WTC11 (cell line): ENCODE results near the gene TRMT11. TPM values are rescaled to one million over a fixed set of nuclear protein-coding genes. Genes with fewer than 3 reads are reported as not detected.

Experiments
- ATAC-seq: fragments of 200-7000 bp; cut with Tn5 transposase; 2 replicates; pipeline ENCODE4 v1.10.0; 2021; ENCODE audit warnings: mild to moderate bottlenecking, moderate library complexity
- CTCF ChIA-PET: fragments of 300-600 bp; sonication (Branson Sonifier 250); formaldehyde crosslinking; loops from one replicate; lab custom pipeline; 2021; ENCODE audit warnings: antibody characterized with exemption; lab: Charles Lee
- POLR2A ChIA-PET: fragments of 350-600 bp; sonication (Branson Sonifier 250); formaldehyde crosslinking; loops from one replicate; lab custom pipeline; 2021; ENCODE audit warnings: antibody characterized with exemption; lab: Charles Lee
- DNase-seq: peaks from one replicate; pipeline ENCODE4 v3.0.0; 2021; ENCODE audit warnings: low spot score
- H3K27ac Mint-ChIP-seq: 2 replicates; pipeline ENCODE4 v1.8.0; 2021; ENCODE audit warnings: mixed read lengths
- H3K27me3 Mint-ChIP-seq: 2 replicates; pipeline ENCODE4 v1.8.0; 2021; ENCODE audit warnings: low read depth, mild to moderate bottlenecking, moderate library complexity, mixed read lengths
- H3K36me3 Mint-ChIP-seq: 2 replicates; pipeline ENCODE4 v1.8.0; 2021; ENCODE audit warnings: mixed read lengths
- H3K4me1 Mint-ChIP-seq: 2 replicates; pipeline ENCODE4 v1.8.0; 2022; ENCODE audit warnings: mixed read lengths
- H3K4me3 Mint-ChIP-seq: 2 replicates; pipeline ENCODE4 v1.8.0; 2021; ENCODE audit warnings: mild to moderate bottlenecking, moderate library complexity, mixed read lengths
- H3K9me3 Mint-ChIP-seq: 2 replicates; pipeline ENCODE4 v1.8.0; 2021; ENCODE audit warnings: mixed read lengths
- CREM ChIP-seq: sonication (generic); formaldehyde crosslinking; IDR thresholded peaks from 2 replicates; pipeline ENCODE4 v1.8.1; 2022; ENCODE audit warnings: mild to moderate bottlenecking, missing genetic modification reagents, moderate library complexity
- FOXP1 ChIP-seq: sonication (generic); formaldehyde crosslinking; IDR thresholded peaks from 2 replicates; pipeline ENCODE4 v1.8.0; 2022; ENCODE audit warnings: missing genetic modification reagents, mild to moderate bottlenecking, moderate library complexity, borderline replicate concordance
- GABPB1 ChIP-seq: sonication (generic); formaldehyde crosslinking; IDR thresholded peaks from 2 replicates; pipeline ENCODE4 v1.8.1; 2023; ENCODE audit warnings: mild to moderate bottlenecking, missing genetic modification reagents
- GTF2I ChIP-seq: fragments of 250-450 bp; sonication (Bioruptor Pico); conservative IDR thresholded peaks from 2 replicates; pipeline ENCODE4 v1.4.0; 2021; ENCODE audit warnings: mild to moderate bottlenecking
- KAT7 ChIP-seq: sonication (generic); formaldehyde crosslinking; IDR thresholded peaks from 2 replicates; pipeline ENCODE4 v1.8.1; 2023; ENCODE audit warnings: missing genetic modification reagents, mild to moderate bottlenecking, borderline replicate concordance
- NFATC4 ChIP-seq: fragments of 250-450 bp; sonication (Bioruptor Pico); IDR thresholded peaks from 2 replicates; pipeline ENCODE4 v1.9.0; 2021; ENCODE audit warnings: mild to moderate bottlenecking
- NFYB ChIP-seq: sonication (generic); formaldehyde crosslinking; conservative IDR thresholded peaks from 2 replicates; pipeline ENCODE4 v1.8.0; 2022; ENCODE audit warnings: low read depth, missing genetic modification reagents
- NR1H2 ChIP-seq: sonication (generic); formaldehyde crosslinking; IDR thresholded peaks from 2 replicates; pipeline ENCODE4 v1.9.0; 2021; ENCODE audit warnings: mild to moderate bottlenecking, moderate library complexity, missing genetic modification reagents
- NR2C2 ChIP-seq: sonication (generic); formaldehyde crosslinking; IDR thresholded peaks from 2 replicates; pipeline ENCODE4 v1.8.0; 2022; ENCODE audit warnings: mild to moderate bottlenecking, missing genetic modification reagents
- NR3C1 ChIP-seq: sonication (generic); formaldehyde crosslinking; conservative IDR thresholded peaks from 2 replicates; pipeline ENCODE4 v1.8.1; 2023; ENCODE audit warnings: low read depth, mild to moderate bottlenecking, missing genetic modification reagents
- PRRX2 ChIP-seq: fragments of 250-450 bp; sonication (Bioruptor Pico); IDR thresholded peaks from 2 replicates; pipeline ENCODE4 v1.8.0; 2021; ENCODE audit warnings: mild to moderate bottlenecking
- SMAD3 ChIP-seq: sonication (generic); formaldehyde crosslinking; IDR thresholded peaks from 2 replicates; pipeline ENCODE4 v1.8.0; 2022; ENCODE audit warnings: missing genetic modification reagents, mild to moderate bottlenecking, borderline replicate concordance
- SOX15 ChIP-seq: fragments of 250-450 bp; sonication (Bioruptor Pico); IDR thresholded peaks from 2 replicates; pipeline ENCODE4 v1.9.0; 2021; ENCODE audit warnings: mild to moderate bottlenecking
- ZBTB21 ChIP-seq: sonication (generic); formaldehyde crosslinking; IDR thresholded peaks from 2 replicates; pipeline ENCODE4 v1.8.1; 2023; ENCODE audit warnings: mild to moderate bottlenecking, missing genetic modification reagents, borderline replicate concordance
- ZNF232 ChIP-seq: sonication (generic); formaldehyde crosslinking; IDR thresholded peaks from 2 replicates; pipeline ENCODE4 v1.8.0; 2022; ENCODE audit warnings: mild to moderate bottlenecking, missing genetic modification reagents
- ZNF425 ChIP-seq: fragments of 250-450 bp; sonication (Bioruptor Pico); conservative IDR thresholded peaks from 2 replicates; pipeline ENCODE4 v1.9.0; 2021; ENCODE audit warnings: mild to moderate bottlenecking
- total RNA-seq: library from RNA; stranded (reverse); gene quantifications from 3 replicates; pipeline ENCODE4 v1.2.3, GENCODE V29; 2021
- TF ChIP-seq, protein P1 (sequence below): sonication (generic); formaldehyde crosslinking; IDR thresholded peaks from 2 replicates; pipeline ENCODE4 v1.8.0; 2022; ENCODE audit warnings: mild to moderate bottlenecking, missing genetic modification reagents
- TF ChIP-seq, protein P2 (sequence below): fragments of 250-450 bp; sonication (Bioruptor Pico); IDR thresholded peaks from 2 replicates; pipeline ENCODE4 v1.9.0; 2021; ENCODE audit warnings: mild to moderate bottlenecking
- TF ChIP-seq, protein P3 (sequence below): sonication (generic); formaldehyde crosslinking; IDR thresholded peaks from 2 replicates; pipeline ENCODE4 v1.8.0; 2023; ENCODE audit warnings: mild to moderate bottlenecking, missing genetic modification reagents
- TF ChIP-seq, protein P4 (sequence below): sonication (generic); formaldehyde crosslinking; IDR thresholded peaks from 2 replicates; pipeline ENCODE4 v1.8.1; 2022; ENCODE audit warnings: low read depth, missing genetic modification reagents, borderline replicate concordance
- TF ChIP-seq, protein P5 (sequence below): sonication (generic); formaldehyde crosslinking; conservative IDR thresholded peaks from 2 replicates; pipeline ENCODE4 v1.8.1; 2022; ENCODE audit warnings: mild to moderate bottlenecking, missing genetic modification reagents
- TF ChIP-seq, protein P6 (sequence below): sonication (generic); formaldehyde crosslinking; IDR thresholded peaks from 2 replicates; pipeline ENCODE4 v1.8.1; 2022; ENCODE audit warnings: mild to moderate bottlenecking, moderate library complexity, missing genetic modification reagents

Gene TRMT11
- total RNA-seq, 1 experiment from 2014 or later, result 32.3 TPM

GRCh38 chr6:125943528-125944433 lies 42.6 kb upstream of the TRMT11 start:
- DNase-seq (no peak), ATAC-seq (no peak)
- H3K4me3 Mint-ChIP-seq, result no peak overlapping the region
- H3K27me3 Mint-ChIP-seq, result no peaks in the 10 kb centered on the region; the same call in 1 of the 2 replicates
- CTCF ChIA-PET, result interaction anchor here (1.1 to 1.5 kb wide), 2 partner anchors 12 to 37 kb away, joined by 6 to 9 read pairs; partner anchors contain the start of gene HINT3
- H3K36me3 Mint-ChIP-seq, result no peaks in the 10 kb centered on the region
- H3K27ac Mint-ChIP-seq, result no peak overlapping the region
- TF ChIP-seq SOX15 (CRISPR knock-in tag) (no peak), GABPB1 (no peak), NFATC4 (no peak), ZBTB21 (no peak)
- TF ChIP-seq, protein P1, sequence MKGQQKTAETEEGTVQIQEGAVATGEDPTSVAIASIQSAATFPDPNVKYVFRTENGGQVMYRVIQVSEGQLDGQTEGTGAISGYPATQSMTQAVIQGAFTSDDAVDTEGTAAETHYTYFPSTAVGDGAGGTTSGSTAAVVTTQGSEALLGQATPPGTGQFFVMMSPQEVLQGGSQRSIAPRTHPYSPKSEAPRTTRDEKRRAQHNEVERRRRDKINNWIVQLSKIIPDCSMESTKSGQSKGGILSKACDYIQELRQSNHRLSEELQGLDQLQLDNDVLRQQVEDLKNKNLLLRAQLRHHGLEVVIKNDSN, result no peak
- TF ChIP-seq, protein P2, sequence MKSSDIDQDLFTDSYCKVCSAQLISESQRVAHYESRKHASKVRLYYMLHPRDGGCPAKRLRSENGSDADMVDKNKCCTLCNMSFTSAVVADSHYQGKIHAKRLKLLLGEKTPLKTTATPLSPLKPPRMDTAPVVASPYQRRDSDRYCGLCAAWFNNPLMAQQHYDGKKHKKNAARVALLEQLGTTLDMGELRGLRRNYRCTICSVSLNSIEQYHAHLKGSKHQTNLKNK (CRISPR knock-in tag), result no peak
- POLR2A ChIA-PET, result interaction anchor here (0.7 kb wide), 1 partner anchor 43 kb away, joined by 3 read pairs; the partner anchor contains the start of gene TRMT11
- H3K9me3 Mint-ChIP-seq, result no peaks in the 10 kb centered on the region
- no peaks in the 10 kb centered on the region for H3K4me1 Mint-ChIP-seq

GRCh38 chr6:125944434-125944816 lies 41.9 kb upstream of the TRMT11 start:
- DNase-seq (no peak), ATAC-seq (no peak)
- H3K27ac Mint-ChIP-seq, result no peak overlapping the region
- TF ChIP-seq NR1H2 (CRISPR knock-in tag) (no peak), GTF2I (no peak), NR3C1 (no peak), NFATC4 (no peak), KAT7 (no peak), NR2C2 (no peak), NFYB (no peak), CREM (CRISPR knock-in tag) (no peak), PRRX2 (CRISPR knock-in tag) (no peak), FOXP1 (CRISPR knock-in tag) (no peak), SMAD3 (no peak), ZNF425 (CRISPR knock-in tag) (no peak), ZNF232 (CRISPR knock-in tag) (no peak)
- TF ChIP-seq, protein P3, sequence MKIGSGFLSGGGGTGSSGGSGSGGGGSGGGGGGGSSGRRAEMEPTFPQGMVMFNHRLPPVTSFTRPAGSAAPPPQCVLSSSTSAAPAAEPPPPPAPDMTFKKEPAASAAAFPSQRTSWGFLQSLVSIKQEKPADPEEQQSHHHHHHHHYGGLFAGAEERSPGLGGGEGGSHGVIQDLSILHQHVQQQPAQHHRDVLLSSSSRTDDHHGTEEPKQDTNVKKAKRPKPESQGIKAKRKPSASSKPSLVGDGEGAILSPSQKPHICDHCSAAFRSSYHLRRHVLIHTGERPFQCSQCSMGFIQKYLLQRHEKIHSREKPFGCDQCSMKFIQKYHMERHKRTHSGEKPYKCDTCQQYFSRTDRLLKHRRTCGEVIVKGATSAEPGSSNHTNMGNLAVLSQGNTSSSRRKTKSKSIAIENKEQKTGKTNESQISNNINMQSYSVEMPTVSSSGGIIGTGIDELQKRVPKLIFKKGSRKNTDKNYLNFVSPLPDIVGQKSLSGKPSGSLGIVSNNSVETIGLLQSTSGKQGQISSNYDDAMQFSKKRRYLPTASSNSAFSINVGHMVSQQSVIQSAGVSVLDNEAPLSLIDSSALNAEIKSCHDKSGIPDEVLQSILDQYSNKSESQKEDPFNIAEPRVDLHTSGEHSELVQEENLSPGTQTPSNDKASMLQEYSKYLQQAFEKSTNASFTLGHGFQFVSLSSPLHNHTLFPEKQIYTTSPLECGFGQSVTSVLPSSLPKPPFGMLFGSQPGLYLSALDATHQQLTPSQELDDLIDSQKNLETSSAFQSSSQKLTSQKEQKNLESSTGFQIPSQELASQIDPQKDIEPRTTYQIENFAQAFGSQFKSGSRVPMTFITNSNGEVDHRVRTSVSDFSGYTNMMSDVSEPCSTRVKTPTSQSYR (CRISPR knock-in tag), result no peak
- TF ChIP-seq, protein P4, sequence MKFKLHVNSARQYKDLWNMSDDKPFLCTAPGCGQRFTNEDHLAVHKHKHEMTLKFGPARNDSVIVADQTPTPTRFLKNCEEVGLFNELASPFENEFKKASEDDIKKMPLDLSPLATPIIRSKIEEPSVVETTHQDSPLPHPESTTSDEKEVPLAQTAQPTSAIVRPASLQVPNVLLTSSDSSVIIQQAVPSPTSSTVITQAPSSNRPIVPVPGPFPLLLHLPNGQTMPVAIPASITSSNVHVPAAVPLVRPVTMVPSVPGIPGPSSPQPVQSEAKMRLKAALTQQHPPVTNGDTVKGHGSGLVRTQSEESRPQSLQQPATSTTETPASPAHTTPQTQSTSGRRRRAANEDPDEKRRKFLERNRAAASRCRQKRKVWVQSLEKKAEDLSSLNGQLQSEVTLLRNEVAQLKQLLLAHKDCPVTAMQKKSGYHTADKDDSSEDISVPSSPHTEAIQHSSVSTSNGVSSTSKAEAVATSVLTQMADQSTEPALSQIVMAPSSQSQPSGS (CRISPR knock-in tag), result no peak
- TF ChIP-seq, protein P5, sequence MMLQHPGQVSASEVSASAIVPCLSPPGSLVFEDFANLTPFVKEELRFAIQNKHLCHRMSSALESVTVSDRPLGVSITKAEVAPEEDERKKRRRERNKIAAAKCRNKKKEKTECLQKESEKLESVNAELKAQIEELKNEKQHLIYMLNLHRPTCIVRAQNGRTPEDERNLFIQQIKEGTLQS (CRISPR knock-in tag), result no peak
- TF ChIP-seq, protein P6, sequence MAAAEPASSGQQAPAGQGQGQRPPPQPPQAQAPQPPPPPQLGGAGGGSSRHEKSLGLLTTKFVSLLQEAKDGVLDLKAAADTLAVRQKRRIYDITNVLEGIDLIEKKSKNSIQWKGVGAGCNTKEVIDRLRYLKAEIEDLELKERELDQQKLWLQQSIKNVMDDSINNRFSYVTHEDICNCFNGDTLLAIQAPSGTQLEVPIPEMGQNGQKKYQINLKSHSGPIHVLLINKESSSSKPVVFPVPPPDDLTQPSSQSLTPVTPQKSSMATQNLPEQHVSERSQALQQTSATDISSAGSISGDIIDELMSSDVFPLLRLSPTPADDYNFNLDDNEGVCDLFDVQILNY (CRISPR knock-in tag), result no peak

More at GRCh38 chr6:125944434-125944816, 41.9 kb upstream of the TRMT11 start:
- H3K4me1 Mint-ChIP-seq, result no peaks in the 10 kb centered on the region
- no peaks in the 10 kb centered on the region; the same call in 1 of the 2 replicates for H3K27me3 Mint-ChIP-seq
- H3K36me3 Mint-ChIP-seq, result no peaks in the 10 kb centered on the region
- POLR2A ChIA-PET, result no interaction called here
- H3K9me3 Mint-ChIP-seq, result no peaks in the 10 kb centered on the region
- H3K4me3 Mint-ChIP-seq, result no peak overlapping the region
- CTCF ChIA-PET, result interaction anchor here (0.9 to 2.6 kb wide), 2 partner anchors 9 to 38 kb away, joined by 3 to 9 read pairs (median 7); no protein-coding TSS in a partner anchor
